Keratinocyte (primary cell): Measurements from ENCODE around the gene PFKP. TPM values are rescaled to one million over a fixed set of nuclear protein-coding genes. Genes with fewer than 3 reads are reported as not detected.

ENCODE experiments used
- DNase-seq: peaks from one replicate; pipeline ENCODE4 v3.0.0-alpha.2; 2011; ENCODE audit warnings: low read depth, missing footprints, low spot score
- FAIRE-seq: peaks from 2 replicates; lab custom pipeline; 2011; peaks lifted over from hg19 to GRCh38; lab: Jason Lieb, UNC
- H2AFZ ChIP-seq: 2 replicates; pipeline ENCODE4 v1.6.0; 2012; ENCODE audit warnings: low read length, control low read depth, inconsistent platforms; ENCODE audit not compliant: control insufficient read depth
- H3K27ac ChIP-seq: 2 replicates; pipeline ENCODE4 v1.5.1; 2011; ENCODE audit warnings: low read length; ENCODE audit not compliant: control insufficient read depth, insufficient read depth
- H3K27me3 ChIP-seq: 3 replicates; pipeline ENCODE4 v1.6.0; 2011; ENCODE audit warnings: low read length; ENCODE audit not compliant: control insufficient read depth, insufficient read depth; ENCODE audit errors: extremely low read depth
- H3K36me3 ChIP-seq, 2 experiments: 2 replicates in 1 of 2; 3 replicates in 1 of 2; pipeline ENCODE4 v1.5.1; 2011; ENCODE audit warnings: low read length in 2 of 2, mild to moderate bottlenecking in 1 of 2; ENCODE audit not compliant: control insufficient read depth in 2 of 2, insufficient read depth in 2 of 2; ENCODE audit errors: extremely low read depth in 1 of 2
- H3K4me1 ChIP-seq: 3 replicates; pipeline ENCODE4 v1.5.1; 2011; ENCODE audit warnings: low read length; ENCODE audit not compliant: control insufficient read depth, insufficient read depth; ENCODE audit errors: extremely low read depth
- H3K4me2 ChIP-seq: 3 replicates; pipeline ENCODE4 v1.6.0; 2011; ENCODE audit warnings: low read depth, low read length; ENCODE audit not compliant: control insufficient read depth, insufficient read depth; ENCODE audit errors: extremely low read depth
- H3K4me3 ChIP-seq, 3 experiments: fragments of 200-600 bp in 1 of 3; sonication (generic) in 1 of 3; 2 replicates in 2 of 3; 3 replicates in 1 of 3; pipeline ENCODE4 v1.5.1; 2011 to 2016; ENCODE audit warnings: low read length in 3 of 3, mild to moderate bottlenecking in 3 of 3, control low read depth in 2 of 3, inconsistent platforms in 1 of 3, low read depth in 1 of 3, mixed read lengths in 1 of 3, mixed run types in 1 of 3, moderate library complexity in 1 of 3; ENCODE audit not compliant: control insufficient read depth in 2 of 3, insufficient read depth in 2 of 3; ENCODE audit errors: extremely low read depth in 1 of 3
- H3K79me2 ChIP-seq: 2 replicates; pipeline ENCODE4 v1.6.0; 2012; ENCODE audit warnings: low read length; ENCODE audit not compliant: control insufficient read depth, insufficient read depth
- H3K9ac ChIP-seq: 3 replicates; pipeline ENCODE4 v1.6.0; 2011; ENCODE audit warnings: low read length; ENCODE audit not compliant: control insufficient read depth, insufficient read depth; ENCODE audit errors: extremely low read depth
- H3K9me1 ChIP-seq: 3 replicates; pipeline ENCODE4 v1.6.0; 2011; ENCODE audit warnings: low read length; ENCODE audit not compliant: control insufficient read depth, insufficient read depth; ENCODE audit errors: extremely low read depth
- H3K9me3 ChIP-seq: 2 replicates; pipeline ENCODE4 v1.5.1; 2012; ENCODE audit warnings: low read depth, low read length; ENCODE audit not compliant: control insufficient read depth
- H4K20me1 ChIP-seq: 3 replicates; pipeline ENCODE4 v1.6.0; 2011; ENCODE audit warnings: low read length; ENCODE audit not compliant: control insufficient read depth, insufficient read depth; ENCODE audit errors: extremely low read depth
- EZH2 ChIP-seq: IDR thresholded peaks from one replicate; pipeline ENCODE4 v1.6.1; 2012; ENCODE audit warnings: inconsistent platforms, mild to moderate bottlenecking, low read length, moderate library complexity
- dilution Hi-C: fragments of 300-500 bp; cut with MboI; formaldehyde crosslinking; loops from one replicate; pipeline ENCODE4 v1.7.0; 2020; ENCODE audit warnings: low sequenced_read_pairs; ENCODE audit not compliant: extremely low pct_ligation_motif_present
- polyA plus RNA-seq, 5 experiments: library from polyadenylated mRNA; depleted of rRNA in 3 of 5; stranded (reverse) in 3 of 5; stranded (forward) in 1 of 5; unstranded in 1 of 5; fragments of >200 nt; gene quantifications; 1 replicate in 1 of 5; 2 replicates in 3 of 5; 3 replicates in 1 of 5; pipeline versions ENCODE4 v1.2.1 to v1.2.3, GENCODE V29; 2011 to 2012; ENCODE audit warnings: missing spikeins in 2 of 5, low read depth in 1 of 5, low replicate concordance in 1 of 5
- TF ChIP-seq, protein P1 (sequence below), 3 experiments: IDR thresholded peaks in 1 of 3; conservative IDR thresholded peaks in 1 of 3; optimal IDR thresholded peaks in 1 of 3; 2 replicates in 2 of 3; 3 replicates in 1 of 3; pipeline versions ENCODE3 to v1.5.1; 2011; ENCODE audit warnings: low read length in 3 of 3, mild to moderate bottlenecking in 3 of 3, moderate library complexity in 2 of 3, control low read depth in 1 of 3, inconsistent platforms in 1 of 3; ENCODE audit not compliant: insufficient read depth in 2 of 3; ENCODE audit errors: extremely low read depth in 1 of 3

Gene PFKP
- polyA plus RNA-seq, 1 donor (not counting 4 experiments of a cell fraction or from before 2014, with no cell fraction given), result 117 TPM

- Histone ChIP-seq H3K9me1 (no peaks in the 10 kb centered on the region), H4K20me1 (no peaks in the 10 kb centered on the region), H3K79me2 (peaks cover 22% of the 10 kb centered on the region), H3K9me3 (no peaks in the 10 kb centered on the region), H2AFZ (no peak overlapping the region), H3K4me3 (no peak overlapping the region), H3K4me2 (no peak overlapping the region), H3K27ac (no peak overlapping the region), H3K36me3 (peaks cover 41 to 51% of the 10 kb centered on the region in 2 experiments), H3K4me1 (peaks cover 13% of the 10 kb centered on the region), H3K9ac (no peak overlapping the region), H3K27me3 (no peaks in the 10 kb centered on the region)
- DNase-seq (no peak), FAIRE-seq (no peak)
- TF ChIP-seq, protein P1, sequence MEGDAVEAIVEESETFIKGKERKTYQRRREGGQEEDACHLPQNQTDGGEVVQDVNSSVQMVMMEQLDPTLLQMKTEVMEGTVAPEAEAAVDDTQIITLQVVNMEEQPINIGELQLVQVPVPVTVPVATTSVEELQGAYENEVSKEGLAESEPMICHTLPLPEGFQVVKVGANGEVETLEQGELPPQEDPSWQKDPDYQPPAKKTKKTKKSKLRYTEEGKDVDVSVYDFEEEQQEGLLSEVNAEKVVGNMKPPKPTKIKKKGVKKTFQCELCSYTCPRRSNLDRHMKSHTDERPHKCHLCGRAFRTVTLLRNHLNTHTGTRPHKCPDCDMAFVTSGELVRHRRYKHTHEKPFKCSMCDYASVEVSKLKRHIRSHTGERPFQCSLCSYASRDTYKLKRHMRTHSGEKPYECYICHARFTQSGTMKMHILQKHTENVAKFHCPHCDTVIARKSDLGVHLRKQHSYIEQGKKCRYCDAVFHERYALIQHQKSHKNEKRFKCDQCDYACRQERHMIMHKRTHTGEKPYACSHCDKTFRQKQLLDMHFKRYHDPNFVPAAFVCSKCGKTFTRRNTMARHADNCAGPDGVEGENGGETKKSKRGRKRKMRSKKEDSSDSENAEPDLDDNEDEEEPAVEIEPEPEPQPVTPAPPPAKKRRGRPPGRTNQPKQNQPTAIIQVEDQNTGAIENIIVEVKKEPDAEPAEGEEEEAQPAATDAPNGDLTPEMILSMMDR (optimal IDR thresholded peaks at IDR 0.05 in 1 of 3, IDR thresholded peaks at IDR 0.05 in 1 of 3, conservative IDR thresholded peaks at IDR 0.05 in 1 of 3; ENCODE audit: extremely low read depth in 1 of 3, insufficient read depth in 2 of 3, low read length in 3 of 3), result no peak
- TF ChIP-seq EZH2, result no peak
- dilution Hi-C loops, result no loop called here
Measured at GRCh38 chr10:3109633-3110032, 42.3 kb downstream of the PFKP start.

- Histone ChIP-seq H3K4me1 (peaks cover 20% of the 10 kb centered on the region), H3K9me1 (peaks cover 3% of the 10 kb centered on the region), H3K4me3 (no peak overlapping the region), H3K9me3 (no peaks in the 10 kb centered on the region), H3K9ac (no peak overlapping the region), H2AFZ (no peak overlapping the region), H3K79me2 (peaks cover 22% of the 10 kb centered on the region), H4K20me1 (no peaks in the 10 kb centered on the region), H3K27me3 (no peaks in the 10 kb centered on the region), H3K27ac (no peak overlapping the region), H3K4me2 (no peak overlapping the region), H3K36me3 (peaks cover 36 to 57% of the 10 kb centered on the region in 2 experiments)
- FAIRE-seq (peak; percentile 48), DNase-seq (no peak)
- dilution Hi-C loops, result no loop called here
- TF ChIP-seq EZH2, result no peak
- TF ChIP-seq, protein P1 (optimal IDR thresholded peaks at IDR 0.05 in 1 of 3, IDR thresholded peaks at IDR 0.05 in 1 of 3, conservative IDR thresholded peaks at IDR 0.05 in 1 of 3; ENCODE audit: extremely low read depth in 1 of 3, insufficient read depth in 2 of 3, low read length in 3 of 3), result no peak
Measured at GRCh38 chr10:3110782-3111620, 43.7 kb downstream of the PFKP start.
